ENCODE results near the gene WDR38.

GRCh38 chr9:124810663-124811355 lies 42.5 kb upstream of the WDR38 start:
- TF ChIP-seq POLR2A (IDR thresholded peaks at IDR 0.05), result no peak
- no peak for TF ChIP-seq CTCF (IDR thresholded peaks at IDR 0.05)

Data from breast epithelium (tissue), 3 donors.